OCI-LY1 (cell line): Measurements from ENCODE around the gene SKAP1.
"Not testable (repeated sequence)": the region's sequence is repeated elsewhere in the genome, so short reads cannot be mapped to it uniquely, and the experiment has no call there.

ENCODE experiments used
- H2AFZ ChIP-seq: fragments of 200-600 bp; sonication (generic), shearing (Covaris generic); 2 replicates; pipeline ENCODE4 v1.6.0; 2014; ENCODE audit warnings: antibody characterized with exemption, mild to moderate bottlenecking, low read length
- H3F3A ChIP-seq: fragments of 200-600 bp; sonication (generic), shearing (Covaris generic); 2 replicates; pipeline ENCODE4 v1.6.0; 2014; ENCODE audit warnings: mild to moderate bottlenecking, antibody characterized with exemption, low read length, moderate library complexity; ENCODE audit not compliant: insufficient read depth
- H3K27ac ChIP-seq: fragments of 200-600 bp; sonication (generic); 2 replicates; pipeline ENCODE4 v1.5.1; 2014; ENCODE audit warnings: low read length, mixed run types, mild to moderate bottlenecking, low read depth; ENCODE audit not compliant: poor library complexity, severe bottlenecking
- H3K27me3 ChIP-seq: fragments of 200-600 bp; sonication (generic); 2 replicates; pipeline ENCODE4 v1.6.0; 2014; ENCODE audit warnings: antibody characterized with exemption, mild to moderate bottlenecking, low read length, moderate library complexity; ENCODE audit not compliant: insufficient read depth
- H3K36me3 ChIP-seq: fragments of 200-600 bp; sonication (generic); 2 replicates; pipeline ENCODE4 v1.6.1; 2014; ENCODE audit warnings: mild to moderate bottlenecking, antibody characterized with exemption, low read length, moderate library complexity, mixed read lengths; ENCODE audit not compliant: insufficient read depth
- H3K4me1 ChIP-seq: fragments of 200-600 bp; sonication (generic); 2 replicates; pipeline ENCODE4 v1.5.1; 2014; ENCODE audit warnings: mild to moderate bottlenecking, low read length, moderate library complexity; ENCODE audit not compliant: insufficient read depth, severe bottlenecking
- H3K4me2 ChIP-seq: fragments of 200-600 bp; sonication (generic), shearing (Covaris generic); 2 replicates; pipeline ENCODE4 v1.6.1; 2014; ENCODE audit warnings: low read length
- H3K4me3 ChIP-seq: fragments of 200-600 bp; sonication (generic); 2 replicates; pipeline ENCODE4 v1.5.1; 2014; ENCODE audit warnings: low read length, low read depth, mild to moderate bottlenecking, mixed read lengths; ENCODE audit not compliant: poor library complexity, severe bottlenecking
- H3K79me2 ChIP-seq: fragments of 200-600 bp; shearing (Covaris generic); 2 replicates; pipeline ENCODE4 v1.6.1; 2016; ENCODE audit warnings: mixed run types, low read length, mixed read lengths; ENCODE audit not compliant: insufficient read depth
- H3K9ac ChIP-seq: fragments of 200-600 bp; sonication (generic), shearing (Covaris generic); 2 replicates; pipeline ENCODE4 v1.6.1; 2014; ENCODE audit warnings: mild to moderate bottlenecking, low read length, mixed read lengths
- H3K9me2 ChIP-seq: fragments of 200-600 bp; sonication (generic), shearing (Covaris generic); 2 replicates; pipeline ENCODE4 v1.6.1; 2014; ENCODE audit warnings: low read depth, mild to moderate bottlenecking, low read length, mixed read lengths
- H3K9me3 ChIP-seq: fragments of 200-600 bp; shearing (Covaris generic); 2 replicates; pipeline ENCODE4 v1.6.1; 2014; ENCODE audit warnings: low read length, mixed read lengths
- H4K20me1 ChIP-seq: fragments of 200-600 bp; sonication (generic), shearing (Covaris generic); 2 replicates; pipeline ENCODE4 v1.6.0; 2016; ENCODE audit warnings: mild to moderate bottlenecking, low read length; ENCODE audit not compliant: insufficient read depth
- CTCF ChIP-seq: fragments of 200-600 bp; sonication (generic), shearing (Covaris generic); IDR thresholded peaks from 2 replicates; pipeline ENCODE4 v1.5.1; 2017; ENCODE audit warnings: mild to moderate bottlenecking, antibody characterized with exemption, low read length, moderate library complexity, mixed read lengths
- EZH2 ChIP-seq: fragments of 200-600 bp; sonication (generic), shearing (Covaris generic); IDR thresholded peaks from 2 replicates; pipeline ENCODE4 v1.8.0; 2017; ENCODE audit warnings: borderline replicate concordance, mixed run types, mild to moderate bottlenecking, antibody characterized with exemption, low read length, moderate library complexity, mixed read lengths

The SKAP1 gene

GRCh38 chr17:48374650-48375230 lies 55.3 kb downstream of the SKAP1 start:
- Histone ChIP-seq H3K27ac (no peak overlapping the region), H3K4me1 (no peaks in the 10 kb centered on the region), H3K36me3 (no peaks in the 10 kb centered on the region), H3K9me2 (no peaks in the 10 kb centered on the region), H2AFZ (no peak overlapping the region), H4K20me1 (no peaks in the 10 kb centered on the region), H3K27me3 (no peaks in the 10 kb centered on the region), H3K9me3 (no peaks in the 10 kb centered on the region), H3K4me2 (no peak overlapping the region), H3F3A (no peaks in the 10 kb centered on the region), H3K79me2 (no peaks in the 10 kb centered on the region), H3K9ac (no peak overlapping the region), H3K4me3 (no peak overlapping the region)
- TF ChIP-seq EZH2 (no peak), CTCF (peak; percentile 87)

- no peak overlapping the region for H2AFZ ChIP-seq
- no peak overlapping the region for H3K4me3 ChIP-seq
- H3K9me3 ChIP-seq, result no peaks in the 10 kb centered on the region
- H3K36me3 ChIP-seq, result no peaks in the 10 kb centered on the region
- H3K9ac ChIP-seq, result no peak overlapping the region
- H3K4me2 ChIP-seq, result no peak overlapping the region
- H3K27ac ChIP-seq, result no peak overlapping the region
- no peaks in the 10 kb centered on the region for H3K79me2 ChIP-seq
- no peaks in the 10 kb centered on the region for H4K20me1 ChIP-seq
- H3K9me2 ChIP-seq, result no peaks in the 10 kb centered on the region
- no peaks in the 10 kb centered on the region for H3F3A ChIP-seq
- no peaks in the 10 kb centered on the region for H3K4me1 ChIP-seq
- TF ChIP-seq EZH2 (no peak), CTCF (no peak)
- no peaks in the 10 kb centered on the region for H3K27me3 ChIP-seq
These were observed 56.1 kb downstream of the SKAP1 start for GRCh38 chr17:48373883-48374282.

GRCh38 chr17:48373130-48373830 lies 56.7 kb downstream of the SKAP1 start:
- no peak overlapping the region for H2AFZ ChIP-seq
- H3K9me2 ChIP-seq, result no peaks in the 10 kb centered on the region
- H4K20me1 ChIP-seq, result no peaks in the 10 kb centered on the region
- H3K4me2 ChIP-seq, result no peak overlapping the region
- no peaks in the 10 kb centered on the region for H3K27me3 ChIP-seq
- no peak for TF ChIP-seq CTCF
- no peak for TF ChIP-seq EZH2
- no peaks in the 10 kb centered on the region for H3K36me3 ChIP-seq
- H3F3A ChIP-seq, result no peaks in the 10 kb centered on the region
- no peak overlapping the region for H3K4me3 ChIP-seq
- no peaks in the 10 kb centered on the region for H3K79me2 ChIP-seq
- no peaks in the 10 kb centered on the region for H3K4me1 ChIP-seq
- no peak overlapping the region for H3K27ac ChIP-seq
- H3K9me3 ChIP-seq, result no peaks in the 10 kb centered on the region
- H3K9ac ChIP-seq, result no peak overlapping the region

- not testable (repeated sequence) for H3K9me3 ChIP-seq, H3K9ac ChIP-seq, H3K27me3 ChIP-seq, H3F3A ChIP-seq, H2AFZ ChIP-seq, H3K79me2 ChIP-seq, H3K36me3 ChIP-seq, H4K20me1 ChIP-seq, H3K4me3 ChIP-seq, H3K4me2 ChIP-seq, H3K27ac ChIP-seq, H3K4me1 ChIP-seq, H3K9me2 ChIP-seq
These were observed 61.0 kb downstream of the SKAP1 start for GRCh38 chr17:48368967-48369366.
